Measurements from ENCODE around the gene FBN2.

FBN2 gene

DNA sequence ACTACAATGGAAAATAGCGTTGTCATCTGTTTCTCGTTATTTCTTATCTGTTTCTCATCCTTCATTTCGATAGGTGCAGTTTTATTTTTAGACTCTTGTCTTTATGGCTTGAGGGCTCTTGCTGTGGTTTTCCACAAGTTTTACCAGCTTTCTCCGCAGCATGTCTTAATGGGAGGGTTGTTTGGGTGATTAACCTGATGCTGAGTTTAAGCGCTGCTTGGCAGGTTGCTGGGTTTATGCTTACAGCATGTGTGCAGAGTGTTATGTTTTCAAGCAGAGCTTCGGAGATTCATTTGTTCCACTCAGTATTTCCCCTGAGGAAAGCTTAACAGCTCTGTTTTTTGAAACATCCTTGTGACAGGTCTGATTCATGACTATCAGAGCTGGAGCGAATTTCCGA, 300.5 kb downstream of the FBN2 start:
- TF ChIP-seq, protein P1, sequence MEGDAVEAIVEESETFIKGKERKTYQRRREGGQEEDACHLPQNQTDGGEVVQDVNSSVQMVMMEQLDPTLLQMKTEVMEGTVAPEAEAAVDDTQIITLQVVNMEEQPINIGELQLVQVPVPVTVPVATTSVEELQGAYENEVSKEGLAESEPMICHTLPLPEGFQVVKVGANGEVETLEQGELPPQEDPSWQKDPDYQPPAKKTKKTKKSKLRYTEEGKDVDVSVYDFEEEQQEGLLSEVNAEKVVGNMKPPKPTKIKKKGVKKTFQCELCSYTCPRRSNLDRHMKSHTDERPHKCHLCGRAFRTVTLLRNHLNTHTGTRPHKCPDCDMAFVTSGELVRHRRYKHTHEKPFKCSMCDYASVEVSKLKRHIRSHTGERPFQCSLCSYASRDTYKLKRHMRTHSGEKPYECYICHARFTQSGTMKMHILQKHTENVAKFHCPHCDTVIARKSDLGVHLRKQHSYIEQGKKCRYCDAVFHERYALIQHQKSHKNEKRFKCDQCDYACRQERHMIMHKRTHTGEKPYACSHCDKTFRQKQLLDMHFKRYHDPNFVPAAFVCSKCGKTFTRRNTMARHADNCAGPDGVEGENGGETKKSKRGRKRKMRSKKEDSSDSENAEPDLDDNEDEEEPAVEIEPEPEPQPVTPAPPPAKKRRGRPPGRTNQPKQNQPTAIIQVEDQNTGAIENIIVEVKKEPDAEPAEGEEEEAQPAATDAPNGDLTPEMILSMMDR (conservative IDR thresholded peaks at IDR 0.05): no peak
- no peak for TF ChIP-seq ZFX (IDR thresholded peaks at IDR 0.05)
- no peak overlapping the region for H3K27ac ChIP-seq

DNA sequence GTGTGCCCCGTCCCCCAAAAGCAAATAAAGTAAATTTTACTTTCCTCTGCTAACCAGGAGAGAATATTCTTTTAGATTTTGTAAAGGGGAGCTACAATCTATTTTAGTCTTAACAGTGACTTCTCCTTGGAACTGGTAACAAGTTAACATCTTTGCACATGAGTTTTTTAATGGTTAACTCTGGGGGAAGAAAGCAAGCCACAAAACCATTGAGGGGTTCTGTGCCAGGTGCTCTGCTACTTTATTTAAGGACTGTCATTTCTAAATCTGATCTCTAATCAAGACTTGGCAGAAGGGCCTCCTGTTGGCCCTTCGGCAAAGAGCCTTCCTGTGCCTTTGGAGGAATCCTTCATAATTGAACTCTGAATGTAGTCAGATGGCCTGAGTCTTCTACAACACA, 301.0 kb downstream of the FBN2 start:
- H3K27ac ChIP-seq: no peak overlapping the region
- TF ChIP-seq, protein P1 (conservative IDR thresholded peaks at IDR 0.05): no peak
- no peak for TF ChIP-seq ZFX (IDR thresholded peaks at IDR 0.05)

DNA sequence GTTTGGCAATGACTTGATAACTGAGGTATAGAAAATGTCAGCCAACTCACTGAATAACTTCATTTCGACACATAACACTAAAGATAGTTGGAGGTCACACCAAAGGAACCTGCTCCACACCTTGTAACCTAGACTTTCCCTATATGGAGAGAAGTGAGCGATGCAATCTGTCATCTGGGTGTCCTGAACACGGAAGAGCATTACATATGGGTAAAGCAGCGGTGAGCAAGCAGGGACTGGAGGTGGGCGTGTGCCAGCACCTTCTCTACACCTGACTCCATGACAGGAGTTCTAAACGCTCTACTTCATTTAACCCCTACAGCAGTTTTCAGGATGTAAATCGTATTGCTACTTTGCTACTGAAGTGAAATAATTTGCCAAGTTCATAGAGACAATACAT, 301.7 kb downstream of the FBN2 start:
- TF ChIP-seq, protein P1 (conservative IDR thresholded peaks at IDR 0.05): no peak
- no peak for TF ChIP-seq ZFX (IDR thresholded peaks at IDR 0.05)
- no peak overlapping the region for H3K27ac ChIP-seq

DNA sequence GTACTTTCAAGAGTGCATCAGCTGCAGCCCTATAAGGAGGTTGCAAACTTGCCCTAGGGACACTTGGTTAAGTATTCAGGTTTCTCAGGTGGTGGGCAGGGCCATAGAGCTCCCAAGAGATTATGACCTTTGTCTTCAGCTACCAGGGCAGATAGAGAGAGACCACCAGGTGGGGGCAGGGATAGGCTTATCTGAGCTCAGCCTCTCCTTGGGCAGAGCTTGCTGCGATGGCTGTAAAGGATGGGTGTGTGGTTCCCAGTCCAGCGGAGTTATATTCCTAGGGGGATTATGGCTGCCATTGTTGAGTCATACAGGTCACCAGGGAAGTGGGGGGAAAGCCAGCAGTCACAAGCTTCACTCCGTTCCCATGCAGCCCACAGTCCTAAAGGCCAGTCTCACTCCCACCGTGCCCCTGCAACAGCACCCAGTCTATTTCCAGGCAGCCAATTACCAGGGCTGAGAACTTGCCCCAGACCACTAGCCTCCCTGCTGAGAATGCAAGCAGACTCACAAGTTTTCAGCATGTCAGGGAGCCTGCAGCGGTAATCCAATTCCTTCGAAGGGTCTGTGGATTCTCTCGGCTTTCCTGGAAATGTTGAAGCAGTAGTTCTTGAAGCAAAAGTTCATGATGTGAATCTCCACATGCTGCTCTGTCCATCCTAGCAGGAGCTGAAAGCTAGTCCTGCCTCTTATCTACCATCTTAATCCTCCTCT, 303.0 kb downstream of the FBN2 start:
- no peak overlapping the region for H3K27ac ChIP-seq
- TF ChIP-seq, protein P1 (conservative IDR thresholded peaks at IDR 0.05): no peak
- TF ChIP-seq ZFX (IDR thresholded peaks at IDR 0.05): no peak

GRCh38 chr5:128228521-128228920, 309.5 kb downstream of the FBN2 start:
- no peak overlapping the region for H3K27ac ChIP-seq
- TF ChIP-seq, protein P1 (conservative IDR thresholded peaks at IDR 0.05): no peak
- no peak for TF ChIP-seq ZFX (IDR thresholded peaks at IDR 0.05)

DNA sequence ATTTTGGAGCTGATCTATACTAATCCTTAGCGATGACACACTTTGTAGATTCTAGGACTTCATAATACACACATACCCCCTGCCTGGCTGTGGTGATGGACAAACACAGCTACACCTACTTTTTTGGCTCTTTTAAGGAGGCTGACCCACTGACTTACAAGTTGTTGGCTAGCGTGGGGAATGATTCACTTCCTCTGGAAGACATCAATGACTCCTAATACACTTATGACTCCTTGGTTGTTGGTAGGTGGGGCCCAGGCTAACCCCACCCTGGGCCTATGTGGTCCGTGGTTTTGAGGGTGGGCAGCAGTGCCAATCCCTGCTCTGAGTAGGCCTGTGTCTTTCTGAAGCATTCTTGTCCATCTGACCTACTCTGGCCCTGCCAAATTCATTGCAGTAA, 310.0 kb downstream of the FBN2 start:
- no peak overlapping the region for H3K27ac ChIP-seq

More for the DNA sequence above, 310.0 kb downstream of the FBN2 start:
- TF ChIP-seq, protein P1 (conservative IDR thresholded peaks at IDR 0.05): no peak
- no peak for TF ChIP-seq ZFX (IDR thresholded peaks at IDR 0.05)

All from C4-2B (cell line).